HG03064 (cell line): ENCODE data around the gene FBH1.
"Not testable (repeated sequence)": the region's sequence is repeated elsewhere in the genome, so short reads cannot be mapped to it uniquely, and the experiment has no call there.

ENCODE experiments used
- ATAC-seq: cut with Tn5 transposase; IDR thresholded peaks from one replicate; pipeline ENCODE4 v1.9.1; 2021; ENCODE audit warnings: low read depth; ENCODE audit not compliant: unreplicated experiment

The FBH1 gene

DNA sequence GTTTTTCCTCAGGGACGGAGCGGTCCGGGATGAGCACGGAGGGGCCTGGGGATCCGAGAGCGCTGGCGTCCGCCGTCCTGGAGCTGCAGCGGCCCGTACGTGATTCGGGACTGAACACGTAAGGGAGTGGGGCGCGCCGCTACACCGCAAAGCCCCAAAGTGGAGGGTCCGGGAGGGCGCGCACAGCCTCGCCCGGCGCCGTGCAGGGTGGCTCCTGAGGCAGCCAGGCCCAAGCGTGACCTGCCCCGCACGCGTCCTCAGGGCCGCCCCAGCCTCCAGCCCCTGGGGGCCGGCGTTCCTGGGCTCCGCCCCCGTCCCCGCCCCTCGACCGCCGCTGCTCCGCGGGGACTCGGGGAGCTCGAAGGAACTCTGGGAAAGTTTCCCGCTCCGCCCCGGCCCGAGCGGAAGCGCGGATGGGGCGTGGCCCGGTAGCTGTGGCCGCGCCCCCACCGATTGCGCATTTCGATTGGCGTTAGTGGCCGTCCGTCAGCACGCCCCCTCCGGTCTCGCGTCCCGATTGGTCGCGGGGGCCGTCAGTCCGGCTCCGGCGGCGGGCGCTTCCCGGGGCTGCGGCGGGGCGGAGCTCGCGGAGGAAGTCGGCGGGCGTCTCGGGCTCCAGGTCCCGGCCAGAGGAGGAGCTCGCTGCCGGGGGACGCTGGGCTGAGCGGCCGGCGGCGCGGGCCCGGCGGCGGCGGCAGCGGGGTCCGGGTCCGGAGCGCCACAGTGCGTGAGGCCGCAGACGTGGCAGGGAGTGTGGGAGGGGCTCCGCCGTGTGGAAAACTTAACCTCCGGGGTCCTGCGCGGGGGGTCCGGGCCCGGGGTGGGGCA, at the start of gene FBH1, which contains the start of gene ANKRD16:
Gene FBH1, plus strand, starts transcription at position 620 of the 828 bp plus-strand sequence. Its CDS starts 103 bp downstream, at position 723.
Gene ANKRD16, minus strand, starts transcription at position 270 of the 828 bp plus-strand sequence. CDS start 539 bp downstream, outside the sequence.
- ATAC-seq = peak; percentile 76

DNA sequence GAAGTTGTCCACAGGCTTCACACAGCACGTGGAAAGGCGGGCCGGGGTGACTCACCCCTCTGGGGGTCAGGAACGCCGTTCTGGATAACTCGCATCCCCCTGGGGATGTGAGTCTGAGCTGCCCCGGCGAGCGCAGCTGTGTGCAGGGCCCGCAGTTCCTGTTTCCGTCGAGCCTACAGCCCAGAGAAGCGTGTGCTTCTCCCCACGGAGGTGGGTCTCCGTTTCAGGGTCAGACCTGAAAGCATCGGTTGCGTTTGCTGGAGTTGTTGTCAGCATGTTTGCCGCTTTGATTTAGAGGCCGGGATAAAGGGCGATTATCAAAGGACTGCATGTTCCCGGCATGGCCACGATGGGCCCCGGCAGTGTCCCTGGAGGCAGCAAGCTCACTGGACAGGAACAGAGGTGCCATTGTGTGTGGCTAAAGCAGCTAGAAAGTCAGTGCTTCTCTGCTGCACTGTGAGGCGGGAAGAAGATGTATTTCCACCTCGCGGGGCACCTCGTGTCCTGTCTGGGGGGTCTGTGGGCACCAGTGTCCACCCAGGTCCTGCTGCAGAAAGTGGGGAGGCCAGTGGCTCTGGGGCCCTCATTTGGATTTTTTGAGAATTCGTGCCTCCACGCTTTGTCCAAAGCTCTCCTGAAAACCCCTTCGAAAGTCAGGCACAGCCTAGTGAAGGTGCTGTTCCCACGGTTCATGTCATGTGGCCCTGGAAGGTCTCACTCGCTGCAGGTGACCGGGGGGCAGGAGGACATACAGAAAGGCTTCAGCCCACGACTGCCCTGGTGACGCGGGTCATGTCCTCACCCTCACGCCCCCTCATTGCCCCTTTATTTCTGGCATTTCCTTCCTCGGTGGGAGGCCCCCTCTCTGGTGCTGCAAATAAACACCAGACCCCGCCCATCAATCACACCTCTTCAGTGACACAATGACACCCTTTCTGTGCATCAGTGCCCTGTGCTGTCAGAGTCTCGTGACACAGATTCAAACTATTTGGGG, 49.4 kb upstream of the FBH1 start:
- ATAC-seq = peak; percentile 64

DNA sequence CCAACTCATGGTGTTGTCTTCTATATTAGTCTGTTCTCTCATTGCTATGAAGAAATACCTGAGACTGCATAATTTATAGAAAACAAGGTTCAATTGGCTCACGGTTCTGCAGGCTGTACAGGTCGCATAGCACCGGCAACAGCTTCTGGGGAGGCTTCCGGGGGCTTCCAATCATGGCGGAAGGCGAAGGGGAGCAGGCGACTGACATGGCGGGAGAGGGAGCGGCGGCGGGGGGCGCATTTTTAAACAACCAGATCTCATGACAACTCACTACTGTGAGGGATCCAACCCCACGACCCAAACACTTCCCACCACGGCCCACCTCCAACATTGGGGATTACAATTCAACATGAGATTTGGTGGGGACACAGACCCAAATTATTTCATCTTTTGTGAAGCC, 48.1 kb upstream of the FBH1 start:
- no peak for ATAC-seq

DNA sequence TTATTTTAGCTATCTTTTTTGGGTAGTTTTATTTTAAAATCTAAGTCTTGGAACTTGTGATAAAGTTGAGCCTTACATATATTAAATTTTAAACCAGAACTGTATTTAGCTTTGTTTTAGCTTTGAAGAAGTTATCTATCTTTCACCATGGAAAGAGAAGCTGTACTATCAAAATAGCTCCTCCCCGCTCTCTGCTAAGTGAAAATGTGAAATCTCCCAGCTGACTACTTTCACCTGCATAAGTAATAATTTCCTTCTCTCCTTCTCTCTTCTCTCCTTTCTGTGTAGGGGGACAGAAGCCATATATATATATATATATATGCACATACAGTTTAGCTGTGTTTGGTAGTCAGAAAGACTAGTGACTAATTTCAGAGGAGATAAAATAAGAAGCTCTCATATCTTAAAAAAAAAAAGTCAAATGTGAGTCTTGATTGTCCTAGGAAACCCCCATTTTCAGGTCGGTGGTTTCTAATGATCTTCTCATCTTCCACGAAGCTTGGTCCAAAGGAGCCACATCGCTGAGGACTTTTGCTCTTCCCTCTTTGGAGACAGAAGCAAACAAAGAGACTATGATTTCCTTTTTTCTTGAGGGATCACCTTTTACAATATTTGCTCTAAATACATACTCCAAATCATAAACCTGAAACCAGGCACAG, 46.2 kb upstream of the FBH1 start:
- ATAC-seq = no peak

DNA sequence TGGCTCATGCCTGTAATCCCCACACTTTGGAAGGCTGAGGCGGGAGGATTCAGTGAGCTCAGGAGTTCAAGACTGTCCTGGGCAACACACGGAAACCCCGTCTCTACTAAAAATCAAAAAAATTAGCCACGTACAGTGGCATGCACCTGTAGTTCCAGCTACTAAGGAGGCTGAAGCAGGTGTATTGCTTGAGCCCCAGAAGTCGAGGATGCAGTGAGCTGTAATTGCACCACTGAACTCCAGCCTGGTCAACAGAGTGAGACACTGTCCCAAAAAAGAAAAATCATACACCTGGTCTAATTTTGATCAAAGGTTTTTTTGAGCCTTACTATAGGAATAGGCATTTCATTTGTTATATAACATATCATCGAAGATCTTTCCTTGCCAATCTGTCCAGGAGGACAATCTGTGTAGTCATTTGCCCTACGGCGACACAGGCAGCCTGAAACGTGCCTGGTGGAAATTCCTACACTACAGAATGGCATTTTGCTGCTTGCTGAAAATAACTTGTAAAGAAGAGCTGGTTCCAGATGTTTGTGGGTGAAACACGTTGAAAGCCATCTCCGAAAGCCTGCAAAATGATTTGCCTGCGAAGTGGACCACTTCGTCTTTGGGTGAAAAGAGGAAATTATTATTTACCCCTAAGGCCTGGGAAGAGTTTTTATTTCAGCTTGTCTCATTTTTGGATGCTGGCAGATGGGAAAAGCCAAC, 45.5 kb upstream of the FBH1 start:
- ATAC-seq = no peak

DNA sequence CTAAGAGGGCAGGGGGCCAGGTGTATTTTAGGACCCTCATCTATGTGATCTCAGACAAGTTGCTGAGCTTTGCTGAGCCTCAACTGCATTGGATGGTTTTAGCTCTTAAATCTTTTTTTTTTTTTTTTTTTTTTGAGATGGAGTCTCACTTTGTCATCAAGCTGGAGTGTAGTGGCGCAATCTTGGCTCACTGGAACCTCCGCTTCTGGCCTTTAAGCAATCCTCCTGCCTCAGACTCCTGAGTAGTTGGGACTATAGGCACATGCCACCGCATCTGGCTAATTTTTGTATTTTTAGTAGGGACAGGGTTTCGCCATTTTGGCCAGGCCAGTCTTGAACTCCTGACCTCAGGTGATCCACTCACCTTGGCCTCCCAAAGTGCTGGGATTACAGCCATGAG, 43.4 kb upstream of the FBH1 start:
- not testable (repeated sequence) for ATAC-seq

DNA sequence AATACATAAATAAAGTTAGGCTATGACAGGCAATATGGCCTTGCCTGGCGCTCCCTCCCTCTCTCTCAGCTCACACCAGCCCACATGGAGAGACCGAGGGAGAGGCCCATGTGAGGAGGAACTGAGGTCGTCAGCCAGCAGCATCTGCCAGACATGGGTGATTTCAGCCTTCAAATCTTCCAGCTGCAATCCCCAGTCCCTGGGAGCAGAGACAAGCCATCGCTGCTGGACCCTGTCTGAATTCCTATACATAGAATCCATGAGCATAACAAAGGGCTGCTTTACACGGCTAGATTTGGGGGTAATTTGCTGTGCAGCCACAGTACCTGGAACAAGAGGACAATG, 35.9 kb upstream of the FBH1 start:
- no peak for ATAC-seq

DNA sequence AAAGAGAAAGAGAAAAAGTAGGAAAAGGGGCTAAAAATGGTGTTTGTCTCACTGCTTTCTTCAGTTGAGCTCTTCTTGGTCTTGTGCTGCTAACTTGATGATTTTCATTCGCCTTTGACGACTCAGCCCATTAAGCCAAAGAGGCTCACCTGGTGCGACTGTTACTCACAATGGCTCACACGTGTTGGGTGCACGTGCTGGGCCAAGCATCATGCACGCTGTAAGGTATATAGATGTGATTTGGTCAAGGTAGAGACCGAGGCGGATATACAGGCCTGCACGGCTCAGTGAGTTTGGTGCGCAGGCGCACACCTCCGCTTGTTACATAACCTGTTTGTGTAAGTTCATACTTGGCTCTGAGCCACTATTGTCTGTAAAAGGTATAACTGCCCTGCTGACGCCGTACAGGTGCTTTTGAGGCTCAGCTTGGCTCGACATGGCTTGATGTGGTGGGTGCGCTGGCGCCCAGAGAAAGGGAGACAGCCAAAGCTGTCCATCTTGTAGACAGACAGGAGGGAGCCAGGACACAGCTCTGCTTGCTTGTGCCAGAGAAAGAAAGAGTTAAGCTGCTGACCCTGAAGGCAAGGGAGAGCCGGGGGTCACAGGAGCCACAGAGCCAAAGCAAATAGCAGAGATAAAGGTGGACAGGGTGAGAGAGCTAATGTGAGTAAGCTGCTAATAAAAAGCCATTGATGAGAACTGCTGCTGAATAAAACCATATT, 33.9 kb upstream of the FBH1 start:
- ATAC-seq = no peak

DNA sequence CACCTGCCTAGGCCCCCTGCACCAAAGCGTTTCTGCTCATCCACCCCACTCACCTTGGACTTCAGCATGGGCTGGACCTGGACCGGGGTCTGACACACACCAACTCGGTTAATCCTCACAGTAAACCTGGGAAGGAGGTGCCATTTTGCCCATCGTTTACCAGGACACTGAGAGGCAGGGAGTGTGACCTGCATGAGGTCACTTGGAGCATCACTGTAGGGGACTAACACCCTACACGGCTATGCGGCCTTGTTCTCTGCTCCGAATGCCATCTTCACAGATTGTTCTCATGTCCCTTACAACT, 33.4 kb upstream of the FBH1 start:
- ATAC-seq = no peak

DNA sequence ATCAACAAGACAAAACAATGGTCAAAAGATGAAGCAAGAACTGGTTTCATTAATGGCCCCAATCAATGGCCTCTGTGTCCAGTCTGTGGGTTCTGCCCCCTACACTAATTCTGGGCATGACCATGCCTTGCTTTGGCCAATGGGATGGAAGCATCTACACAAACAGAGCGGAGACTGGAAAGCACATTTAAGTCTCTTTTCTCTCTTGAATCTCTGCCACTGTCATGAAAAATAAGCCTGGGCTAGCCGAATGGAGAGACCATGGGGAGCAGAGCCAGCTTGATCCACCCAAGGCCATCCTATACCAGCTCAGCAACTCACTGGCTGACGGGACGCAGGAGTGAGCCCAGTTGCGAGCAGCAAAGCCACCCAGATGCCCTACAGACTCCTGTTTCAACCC, 31.2 kb upstream of the FBH1 start:
- ATAC-seq = no peak

DNA sequence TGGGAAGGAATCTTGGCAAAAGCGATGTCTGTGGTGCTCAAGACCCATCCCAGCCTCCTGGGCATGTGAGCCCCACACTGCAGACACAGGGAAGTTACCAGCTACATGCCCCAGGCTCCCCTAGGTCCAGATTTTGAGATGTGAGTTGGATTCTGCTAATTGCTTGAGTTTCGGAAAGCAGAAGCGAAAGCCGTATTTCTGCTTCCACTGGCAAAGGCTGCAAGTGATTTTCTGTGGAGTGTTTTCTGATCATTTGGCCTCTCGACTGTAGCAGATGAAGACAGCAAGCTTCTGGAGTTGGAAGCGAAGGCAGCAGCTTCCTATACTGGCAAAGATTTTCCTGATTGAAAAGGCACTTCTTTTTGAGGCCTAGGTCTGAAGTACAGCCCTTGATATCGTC, 30.0 kb upstream of the FBH1 start:
- no peak for ATAC-seq

DNA sequence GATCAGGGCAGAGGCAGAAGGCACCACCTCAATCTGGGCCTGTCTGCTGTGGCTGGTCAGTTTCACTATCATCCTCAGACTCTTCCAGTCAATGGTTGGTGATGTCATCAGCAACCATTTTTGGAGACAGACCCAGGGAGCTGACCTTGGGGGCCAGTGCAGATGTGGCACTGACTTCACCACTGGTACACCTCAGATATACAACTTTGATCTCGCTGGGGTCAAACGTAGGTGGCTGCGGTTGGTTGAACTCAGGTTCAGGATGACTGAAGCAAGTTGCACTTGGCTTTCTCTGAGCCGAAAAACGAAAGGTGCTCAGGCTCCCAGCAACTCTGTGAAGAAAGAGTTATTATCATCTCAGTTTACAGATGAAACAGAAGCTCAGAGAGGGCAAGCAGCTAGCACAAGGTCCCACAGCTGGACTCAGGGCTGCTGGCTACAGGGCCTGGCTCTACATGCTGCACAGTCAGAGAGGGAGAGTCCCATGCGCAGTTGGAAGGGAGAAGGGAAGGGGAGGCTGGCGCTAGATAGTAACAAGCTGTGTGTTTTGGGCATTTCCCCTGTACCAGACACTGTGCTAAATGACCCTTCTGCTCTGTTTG, 27.6 kb upstream of the FBH1 start:
- peak; percentile 92 for ATAC-seq

DNA sequence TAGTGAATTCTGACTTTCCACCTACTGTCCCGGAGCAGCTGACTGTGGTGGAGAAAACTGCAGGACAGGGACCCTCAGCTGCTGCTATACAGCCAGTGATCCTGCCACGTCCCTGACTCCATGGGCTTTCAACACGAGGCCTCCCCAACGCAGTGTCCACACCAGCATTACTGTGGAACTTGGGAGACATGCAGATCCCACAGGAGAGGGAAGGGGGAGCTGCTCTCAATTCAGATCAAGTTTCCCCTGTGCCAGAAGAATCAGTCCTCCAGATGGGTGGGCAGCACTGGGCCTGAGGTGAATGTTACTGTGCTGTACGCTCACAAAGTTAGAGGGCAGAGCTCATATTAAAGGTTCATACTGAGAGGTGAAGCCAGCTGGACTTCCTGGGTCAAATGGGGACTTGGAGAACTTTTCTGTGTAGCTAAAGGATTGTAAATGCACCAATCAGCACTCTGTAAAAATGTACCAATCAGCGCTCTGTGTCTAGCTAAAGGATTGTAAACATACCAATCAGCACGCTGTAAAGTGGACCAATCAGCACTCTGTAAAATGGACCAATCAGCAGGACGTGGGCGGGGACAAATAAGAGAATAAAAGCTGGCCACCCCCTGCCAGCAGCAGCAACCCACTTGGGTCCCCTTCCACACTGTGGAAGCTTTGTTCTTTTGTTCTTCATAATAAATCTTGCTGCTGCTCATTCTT, 26.9 kb upstream of the FBH1 start:
- ATAC-seq = not testable (repeated sequence)

DNA sequence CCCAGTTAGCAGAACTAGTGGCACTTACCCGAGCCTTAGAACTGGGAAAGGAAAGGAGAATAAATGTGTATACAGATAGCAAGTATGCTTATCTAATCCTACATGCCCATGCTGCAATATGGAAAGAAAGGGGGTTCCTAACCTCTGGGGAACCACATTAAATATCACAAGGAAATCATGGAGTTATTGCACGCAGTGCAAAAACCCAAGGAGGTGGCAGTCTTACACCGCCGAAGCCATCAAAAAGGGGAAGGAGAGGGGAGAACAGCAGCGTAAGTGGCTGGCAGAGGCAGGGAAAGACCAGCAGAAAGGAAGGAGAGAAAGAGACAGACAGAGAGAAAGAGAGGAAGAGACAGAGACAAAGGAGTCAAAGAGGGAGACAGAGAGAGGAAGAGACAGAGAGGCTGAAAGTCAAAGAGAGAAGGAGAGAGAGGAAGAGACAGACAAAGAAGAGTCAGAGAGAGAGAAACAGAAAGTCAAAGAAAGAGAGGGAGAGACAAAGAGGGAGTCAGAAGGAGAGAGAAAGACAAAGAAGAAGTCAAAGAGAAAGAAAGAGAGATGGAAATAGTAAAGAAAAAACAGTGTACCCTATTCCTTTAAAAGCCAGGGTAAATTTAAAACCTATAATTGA, 23.5 kb upstream of the FBH1 start:
- ATAC-seq = not testable (repeated sequence)

DNA sequence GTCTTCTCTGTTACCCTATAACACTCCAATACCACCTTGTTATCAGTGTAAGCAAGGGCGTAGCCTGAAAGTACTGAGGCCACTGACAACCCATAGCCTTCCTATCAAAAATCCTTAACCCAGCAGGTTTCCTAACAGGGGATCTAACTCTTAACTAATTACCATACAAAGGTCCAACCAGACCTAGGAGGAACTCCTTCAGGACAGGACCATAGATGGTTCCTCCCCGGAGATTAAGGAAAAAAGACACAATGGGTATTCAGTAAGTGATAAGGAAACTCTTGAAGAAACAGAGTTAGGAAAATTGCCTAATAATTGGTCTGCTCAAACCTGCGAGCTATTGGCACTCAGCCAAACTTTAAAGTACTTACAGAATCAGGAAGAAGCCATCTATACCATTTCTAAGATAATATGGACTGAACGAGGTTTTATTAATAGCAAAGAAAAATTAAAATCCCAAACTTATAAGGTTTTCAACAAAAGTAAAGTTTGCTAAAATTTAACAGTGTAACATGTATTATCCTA, 22.9 kb upstream of the FBH1 start:
- not testable (repeated sequence) for ATAC-seq

DNA sequence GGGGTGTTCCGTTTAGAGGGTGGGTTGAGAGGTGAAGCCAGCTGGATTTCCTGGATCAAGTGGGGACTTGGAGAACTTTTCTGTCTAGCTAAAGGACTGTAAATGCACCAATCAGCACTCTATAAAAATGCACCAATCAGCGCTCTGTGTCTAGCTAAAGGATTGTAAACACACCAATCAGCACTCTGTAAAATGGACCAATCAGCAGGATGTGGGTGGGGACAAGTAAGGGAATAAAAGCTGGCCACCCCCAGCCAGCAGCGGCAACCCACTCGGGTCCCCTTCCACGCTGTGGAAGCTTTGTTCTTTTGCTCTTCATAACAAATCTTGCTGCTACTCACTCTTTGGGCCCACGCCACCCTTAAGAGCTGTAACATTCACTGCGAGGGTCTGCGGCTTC, 21.7 kb upstream of the FBH1 start:
- not testable (repeated sequence) for ATAC-seq

DNA sequence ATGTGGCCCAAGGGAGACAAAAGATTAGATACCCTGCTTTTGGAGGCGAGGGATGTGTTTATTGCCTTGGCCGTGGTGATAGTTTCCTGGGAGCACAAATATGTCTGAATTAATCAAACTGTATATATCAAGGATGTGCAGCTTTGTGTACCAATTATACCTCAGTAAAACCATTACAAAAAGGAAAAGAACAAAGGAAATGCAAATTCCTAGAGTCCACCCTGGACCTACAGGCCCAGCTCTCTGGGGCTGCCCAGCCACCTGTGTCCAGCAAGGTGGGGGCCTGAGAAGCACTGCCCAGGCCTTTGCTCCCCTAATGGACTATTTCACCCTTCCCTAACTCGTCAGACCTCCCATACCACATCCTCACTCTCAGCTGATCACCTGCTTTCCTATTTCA, 20.9 kb upstream of the FBH1 start:
- no peak for ATAC-seq

DNA sequence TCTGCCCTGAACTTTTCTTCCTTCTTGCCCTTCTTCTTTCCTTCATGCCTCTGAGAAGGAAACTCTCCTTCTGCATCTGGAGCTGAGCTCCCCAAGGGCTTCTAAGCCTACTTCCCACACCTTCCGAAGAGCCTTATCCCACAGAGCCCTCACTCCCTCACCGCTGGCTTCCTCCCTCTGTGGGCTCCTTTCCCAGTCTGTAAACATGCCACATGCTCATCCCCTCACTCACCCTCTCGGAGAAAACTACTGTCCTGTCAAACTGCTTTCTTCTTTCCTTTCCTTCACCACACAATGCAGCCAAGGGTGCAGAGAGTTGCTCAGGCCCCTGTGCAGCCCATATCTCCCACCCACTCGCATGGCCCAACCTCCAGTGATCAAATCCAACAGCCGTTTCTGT, 18.4 kb upstream of the FBH1 start:
- ATAC-seq = no peak
